Measurements from ENCODE around the gene TSC2.
"Not testable (repeated sequence)": the region's sequence is repeated elsewhere in the genome, so short reads cannot be mapped to it uniquely, and the experiment has no call there.

Gene TSC2

GRCh38 chr16:2026461-2027023 lies 21.2 kb upstream of the TSC2 start, which contains the start of gene NHERF2:
TSS of gene NHERF2 (plus strand) at chr16:2026902. CDS start at chr16:2027006, 104 bp downstream.
- peaks cover 3% of the 10 kb centered on the region for H3K36me3 ChIP-seq (ENCODE audit: control insufficient read depth, insufficient read depth, low read length)
- peak within 1 kb of the TSS; percentile 32 for H3K4me3 ChIP-seq (ENCODE audit: low read depth, low read length)
- H3K9ac ChIP-seq (ENCODE audit: low read depth, low read length): no peak within 1 kb of the TSS
- no peaks in the 10 kb centered on the region for H3K9me3 ChIP-seq (ENCODE audit: control insufficient read depth, insufficient read depth, low read length)
- peaks cover 4% of the 10 kb centered on the region for H3K4me1 ChIP-seq (ENCODE audit: control insufficient read depth, insufficient read depth, low read length)
- peaks cover 16% of the 10 kb centered on the region for H3K27me3 ChIP-seq (ENCODE audit: control insufficient read depth, insufficient read depth, low read length)

GRCh38 chr16:2027024-2028010 lies 20.5 kb upstream of the TSC2 start:
- Histone ChIP-seq H3K4me1 (ENCODE audit: control insufficient read depth, insufficient read depth, low read length) (peaks cover 4% of the 10 kb centered on the region), H3K27me3 (ENCODE audit: control insufficient read depth, insufficient read depth, low read length) (peaks cover 13% of the 10 kb centered on the region), H3K4me3 (ENCODE audit: low read depth, low read length) (peak overlapping the region; percentile 32), H3K9ac (ENCODE audit: low read depth, low read length) (no peak overlapping the region), H3K36me3 (ENCODE audit: control insufficient read depth, insufficient read depth, low read length) (peaks cover 3% of the 10 kb centered on the region), H3K9me3 (ENCODE audit: control insufficient read depth, insufficient read depth, low read length) (no peaks in the 10 kb centered on the region)

- Histone ChIP-seq H3K27me3 (ENCODE audit: control insufficient read depth, insufficient read depth, low read length) (peaks cover 13% of the 10 kb centered on the region), H3K36me3 (ENCODE audit: control insufficient read depth, insufficient read depth, low read length) (peaks cover 3% of the 10 kb centered on the region), H3K9me3 (ENCODE audit: control insufficient read depth, insufficient read depth, low read length) (no peaks in the 10 kb centered on the region), H3K9ac (ENCODE audit: low read depth, low read length) (no peak overlapping the region), H3K4me3 (ENCODE audit: low read depth, low read length) (no peak overlapping the region), H3K4me1 (ENCODE audit: control insufficient read depth, insufficient read depth, low read length) (peaks cover 4% of the 10 kb centered on the region)
Measured at GRCh38 chr16:2028146-2028545, 19.6 kb upstream of the TSC2 start.

GRCh38 chr16:2028620-2029220 lies 19.1 kb upstream of the TSC2 start:
- Histone ChIP-seq H3K9me3 (ENCODE audit: control insufficient read depth, insufficient read depth, low read length) (no peaks in the 10 kb centered on the region), H3K4me1 (ENCODE audit: control insufficient read depth, insufficient read depth, low read length) (peaks cover 4% of the 10 kb centered on the region), H3K9ac (ENCODE audit: low read depth, low read length) (no peak overlapping the region), H3K36me3 (ENCODE audit: control insufficient read depth, insufficient read depth, low read length) (peaks cover 3% of the 10 kb centered on the region), H3K27me3 (ENCODE audit: control insufficient read depth, insufficient read depth, low read length) (peaks cover 13% of the 10 kb centered on the region), H3K4me3 (ENCODE audit: low read depth, low read length) (no peak overlapping the region)

GRCh38 chr16:2029350-2029749 lies 18.4 kb upstream of the TSC2 start:
- peaks cover 13% of the 10 kb centered on the region for H3K27me3 ChIP-seq (ENCODE audit: control insufficient read depth, insufficient read depth, low read length)
- no peaks in the 10 kb centered on the region for H3K9me3 ChIP-seq (ENCODE audit: control insufficient read depth, insufficient read depth, low read length)
- no peak overlapping the region for H3K4me3 ChIP-seq (ENCODE audit: low read depth, low read length)
- H3K4me1 ChIP-seq (ENCODE audit: control insufficient read depth, insufficient read depth, low read length): peaks cover 4% of the 10 kb centered on the region
- H3K9ac ChIP-seq (ENCODE audit: low read depth, low read length): no peak overlapping the region
- peaks cover 3% of the 10 kb centered on the region for H3K36me3 ChIP-seq (ENCODE audit: control insufficient read depth, insufficient read depth, low read length)

- no peak overlapping the region for H3K4me3 ChIP-seq (ENCODE audit: low read depth, low read length)
- H3K9ac ChIP-seq (ENCODE audit: low read depth, low read length): no peak overlapping the region
- peaks cover 4% of the 10 kb centered on the region for H3K4me1 ChIP-seq (ENCODE audit: control insufficient read depth, insufficient read depth, low read length)
- no peaks in the 10 kb centered on the region for H3K9me3 ChIP-seq (ENCODE audit: control insufficient read depth, insufficient read depth, low read length)
- H3K27me3 ChIP-seq (ENCODE audit: control insufficient read depth, insufficient read depth, low read length): peaks cover 13% of the 10 kb centered on the region
- peaks cover 3% of the 10 kb centered on the region for H3K36me3 ChIP-seq (ENCODE audit: control insufficient read depth, insufficient read depth, low read length)
Measured at GRCh38 chr16:2030036-2030435, 17.7 kb upstream of the TSC2 start.

- Histone ChIP-seq H3K36me3 (ENCODE audit: control insufficient read depth, insufficient read depth, low read length) (peaks cover 3% of the 10 kb centered on the region), H3K4me1 (ENCODE audit: control insufficient read depth, insufficient read depth, low read length) (peaks cover 4% of the 10 kb centered on the region)
Measured at GRCh38 chr16:2031081-2031577, 16.7 kb upstream of the TSC2 start.

GRCh38 chr16:2032285-2033056 lies 15.3 kb upstream of the TSC2 start:
- Histone ChIP-seq H3K4me1 (ENCODE audit: control insufficient read depth, insufficient read depth, low read length) (peaks cover 4% of the 10 kb centered on the region), H3K36me3 (ENCODE audit: control insufficient read depth, insufficient read depth, low read length) (peaks cover 3% of the 10 kb centered on the region), H3K27me3 (ENCODE audit: control insufficient read depth, insufficient read depth, low read length) (peaks cover 3% of the 10 kb centered on the region), H3K4me3 (ENCODE audit: low read depth, low read length) (no peak overlapping the region), H3K9ac (ENCODE audit: low read depth, low read length) (no peak overlapping the region), H3K9me3 (ENCODE audit: control insufficient read depth, insufficient read depth, low read length) (no peaks in the 10 kb centered on the region)

More at GRCh38 chr16:2031081-2031577, 16.7 kb upstream of the TSC2 start:
- H3K9me3 ChIP-seq (ENCODE audit: control insufficient read depth, insufficient read depth, low read length): no peaks in the 10 kb centered on the region
- no peak overlapping the region for H3K4me3 ChIP-seq (ENCODE audit: low read depth, low read length)
- H3K27me3 ChIP-seq (ENCODE audit: control insufficient read depth, insufficient read depth, low read length): peaks cover 8% of the 10 kb centered on the region
- H3K9ac ChIP-seq (ENCODE audit: low read depth, low read length): no peak overlapping the region

GRCh38 chr16:2033057-2033908 lies 14.5 kb upstream of the TSC2 start:
- Histone ChIP-seq H3K9me3 (ENCODE audit: control insufficient read depth, insufficient read depth, low read length) (no peaks in the 10 kb centered on the region), H3K4me1 (ENCODE audit: control insufficient read depth, insufficient read depth, low read length) (no peaks in the 10 kb centered on the region), H3K36me3 (ENCODE audit: control insufficient read depth, insufficient read depth, low read length) (peaks cover 3% of the 10 kb centered on the region), H3K27me3 (ENCODE audit: control insufficient read depth, insufficient read depth, low read length) (no peaks in the 10 kb centered on the region), H3K4me3 (ENCODE audit: low read depth, low read length) (no peak overlapping the region), H3K9ac (ENCODE audit: low read depth, low read length) (no peak overlapping the region)

- H3K4me1 ChIP-seq (ENCODE audit: control insufficient read depth, insufficient read depth, low read length); H3K9me3 ChIP-seq (ENCODE audit: control insufficient read depth, insufficient read depth, low read length); H3K36me3 ChIP-seq (ENCODE audit: control insufficient read depth, insufficient read depth, low read length); H3K4me3 ChIP-seq (ENCODE audit: low read depth, low read length); H3K27me3 ChIP-seq (ENCODE audit: control insufficient read depth, insufficient read depth, low read length); H3K9ac ChIP-seq (ENCODE audit: low read depth, low read length): not testable (repeated sequence)
Measured at GRCh38 chr16:2033909-2034695, 13.7 kb upstream of the TSC2 start.
